Measurements from ENCODE around the gene RTN4RL2.
A peak's percentile ranks its signal among the peaks of the same experiment; 100 is the strongest.

Gene RTN4RL2

DNA sequence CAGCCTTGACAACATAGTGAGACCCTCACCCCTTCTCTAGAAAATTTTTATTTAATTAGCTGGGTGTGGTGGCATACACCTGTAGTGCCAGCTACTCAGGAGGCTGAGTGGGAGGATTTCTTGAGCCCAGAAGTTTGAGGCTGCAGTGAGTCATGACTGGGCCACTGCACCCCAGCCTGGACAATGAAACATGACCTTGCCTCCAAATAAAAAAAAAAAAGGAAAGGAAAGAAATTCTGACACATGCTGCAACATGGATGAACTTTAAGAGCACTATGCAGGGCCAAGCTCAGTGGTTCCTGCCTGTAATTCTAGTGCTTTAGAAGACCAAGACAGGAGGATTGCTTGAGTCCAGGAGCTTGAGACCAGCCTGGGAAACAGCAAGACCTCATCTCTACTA lies 42.2 kb upstream of the RTN4RL2 start:
- Histone ChIP-seq H3K4ac (ENCODE audit: low read depth, low read length) (no peak overlapping the region), H4K8ac (ENCODE audit: low read depth, low read length) (no peak overlapping the region), H3K79me1 (ENCODE audit: low read length) (no peaks in the 10 kb centered on the region), H3K18ac (ENCODE audit: low read length) (no peak overlapping the region), H3K36me3 (ENCODE audit: control insufficient read depth, insufficient read depth, low read length) (peaks cover 17% of the 10 kb centered on the region), H3K27me3 (ENCODE audit: insufficient read depth, low read length, poor library complexity) (no peaks in the 10 kb centered on the region), H3K27ac (ENCODE audit: low read depth, low read length) (no peak overlapping the region), H3K23ac (ENCODE audit: low read length) (no peak overlapping the region), H2BK5ac (ENCODE audit: low read length) (no peak overlapping the region), H4K5ac (ENCODE audit: low read length) (no peak overlapping the region), H3K4me2 (ENCODE audit: low read length) (no peak overlapping the region), H2BK15ac (replicated peaks; ENCODE audit: low read depth) (no peak overlapping the region), H3K4me3 (ENCODE audit: low read length) (no peak overlapping the region), H2AK5ac (ENCODE audit: low read length) (no peak overlapping the region), H3K79me2 (ENCODE audit: control insufficient read depth, insufficient read depth, low read length) (no peaks in the 10 kb centered on the region), H3K4me1 (ENCODE audit: control insufficient read depth, low read depth, low read length) (no peaks in the 10 kb centered on the region), H3K56ac (ENCODE audit: low read length) (no peak overlapping the region), H2BK120ac (ENCODE audit: low read depth, low read length) (no peak overlapping the region), H3K9ac (ENCODE audit: low read length) (no peak overlapping the region)
- DNase-seq = no peak

DNA sequence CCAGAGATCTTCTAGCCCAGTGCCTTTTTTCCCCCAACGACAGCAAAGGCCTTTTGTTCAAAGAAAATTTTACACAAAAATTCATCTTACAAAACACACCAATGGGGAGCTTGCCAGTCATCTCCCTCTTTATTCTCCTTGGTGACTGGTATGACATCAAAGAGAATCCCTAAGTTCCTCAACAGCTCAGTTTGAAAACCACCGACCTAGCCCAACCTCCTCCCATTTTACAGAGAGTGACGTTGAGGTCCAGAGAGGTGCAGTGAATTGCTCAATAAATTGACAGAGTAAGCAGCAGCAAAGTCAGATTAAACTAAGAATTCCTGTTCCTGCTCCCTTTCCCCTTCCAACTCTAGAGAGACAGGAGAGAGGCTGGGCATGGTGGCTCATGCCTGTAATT lies 41.2 kb upstream of the RTN4RL2 start:
- Histone ChIP-seq H3K56ac (ENCODE audit: low read length) (no peak overlapping the region), H3K79me2 (ENCODE audit: control insufficient read depth, insufficient read depth, low read length) (no peaks in the 10 kb centered on the region), H3K4me3 (ENCODE audit: low read length) (no peak overlapping the region), H2BK15ac (replicated peaks; ENCODE audit: low read depth) (no peak overlapping the region), H3K4ac (ENCODE audit: low read depth, low read length) (no peak overlapping the region), H3K4me2 (ENCODE audit: low read length) (no peak overlapping the region), H4K5ac (ENCODE audit: low read length) (no peak overlapping the region), H3K18ac (ENCODE audit: low read length) (no peak overlapping the region), H2AK5ac (ENCODE audit: low read length) (no peak overlapping the region), H3K36me3 (ENCODE audit: control insufficient read depth, insufficient read depth, low read length) (peaks cover 17% of the 10 kb centered on the region), H2BK5ac (ENCODE audit: low read length) (no peak overlapping the region), H3K79me1 (ENCODE audit: low read length) (no peaks in the 10 kb centered on the region), H4K8ac (ENCODE audit: low read depth, low read length) (no peak overlapping the region), H2BK120ac (ENCODE audit: low read depth, low read length) (no peak overlapping the region), H3K23ac (ENCODE audit: low read length) (no peak overlapping the region), H3K9ac (ENCODE audit: low read length) (no peak overlapping the region), H3K4me1 (ENCODE audit: control insufficient read depth, low read depth, low read length) (no peaks in the 10 kb centered on the region), H3K27me3 (ENCODE audit: insufficient read depth, low read length, poor library complexity) (no peaks in the 10 kb centered on the region), H3K27ac (ENCODE audit: low read depth, low read length) (no peak overlapping the region)
- DNase-seq = no peak
- no CpG with 5 or more reads among the region's 3 CpGs for WGBS (ENCODE audit: extremely low coverage, insufficient coverage, low lambda C conversion rate)

DNA sequence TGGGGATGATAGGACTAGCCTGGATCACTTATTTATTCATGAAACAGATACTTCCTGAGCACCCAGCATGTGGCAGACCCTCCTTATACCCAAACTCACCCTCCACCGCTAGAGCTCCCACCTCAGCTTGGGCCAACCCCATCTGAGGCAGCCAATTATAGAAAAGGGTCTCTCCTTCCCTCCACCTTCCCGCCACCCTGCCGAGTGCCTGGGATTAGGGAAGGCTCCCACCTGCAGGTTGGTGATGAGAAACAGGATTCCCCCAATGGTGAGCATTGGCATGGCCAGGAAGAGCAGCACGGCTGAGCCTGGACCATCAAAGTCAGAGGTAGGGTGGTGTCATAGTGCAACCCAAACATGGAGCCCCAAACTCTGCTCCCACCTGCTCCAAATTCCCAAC lies 39.3 kb upstream of the RTN4RL2 start:
- no peaks in the 10 kb centered on the region for H3K79me2 ChIP-seq (ENCODE audit: control insufficient read depth, insufficient read depth, low read length)
- WGBS (ENCODE audit: extremely low coverage, insufficient coverage, low lambda C conversion rate) = no CpG with 5 or more reads among the region's 4 CpGs
- H2BK120ac ChIP-seq (ENCODE audit: low read depth, low read length) = no peak overlapping the region
- H3K23ac ChIP-seq (ENCODE audit: low read length) = no peak overlapping the region
- H3K56ac ChIP-seq (ENCODE audit: low read length) = no peak overlapping the region
- no peak overlapping the region for H2BK5ac ChIP-seq (ENCODE audit: low read length)
- H3K9ac ChIP-seq (ENCODE audit: low read length) = no peak overlapping the region
- no peaks in the 10 kb centered on the region for H3K79me1 ChIP-seq (ENCODE audit: low read length)
- H3K18ac ChIP-seq (ENCODE audit: low read length) = no peak overlapping the region
- no peak overlapping the region for H3K4me3 ChIP-seq (ENCODE audit: low read length)
- H3K27ac ChIP-seq (ENCODE audit: low read depth, low read length) = no peak overlapping the region
- H3K4me2 ChIP-seq (ENCODE audit: low read length) = no peak overlapping the region
- no peak for DNase-seq
- no peak overlapping the region for H4K5ac ChIP-seq (ENCODE audit: low read length)
- H2BK15ac ChIP-seq (replicated peaks; ENCODE audit: low read depth) = no peak overlapping the region
- no peaks in the 10 kb centered on the region for H3K27me3 ChIP-seq (ENCODE audit: insufficient read depth, low read length, poor library complexity)
- H3K4ac ChIP-seq (ENCODE audit: low read depth, low read length) = no peak overlapping the region
- peaks cover 11% of the 10 kb centered on the region for H3K36me3 ChIP-seq (ENCODE audit: control insufficient read depth, insufficient read depth, low read length)
- H2AK5ac ChIP-seq (ENCODE audit: low read length) = no peak overlapping the region
- peaks cover 5% of the 10 kb centered on the region for H3K4me1 ChIP-seq (ENCODE audit: control insufficient read depth, low read depth, low read length)
- H4K8ac ChIP-seq (ENCODE audit: low read depth, low read length) = no peak overlapping the region

DNA sequence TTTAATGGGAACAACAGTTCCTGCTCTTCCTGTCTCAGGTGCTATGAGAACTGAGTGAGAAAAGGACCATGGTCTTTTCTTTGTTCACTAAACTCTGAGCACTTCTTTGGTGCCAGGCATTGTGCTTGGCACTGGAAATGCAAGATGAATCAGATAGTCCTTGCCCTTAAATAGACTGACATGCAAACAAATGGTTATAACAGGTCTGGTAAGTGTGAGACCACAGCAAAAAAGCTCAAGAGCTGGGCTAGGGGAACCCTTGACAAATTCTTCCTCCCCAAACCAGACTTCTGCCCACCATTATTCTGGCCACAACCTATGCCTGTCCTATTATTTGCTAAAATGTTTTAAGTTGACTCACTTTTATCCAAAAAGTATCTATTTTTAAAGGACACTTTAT lies 38.5 kb upstream of the RTN4RL2 start:
- Histone ChIP-seq H3K9ac (ENCODE audit: low read length) (no peak overlapping the region), H3K4me1 (ENCODE audit: control insufficient read depth, low read depth, low read length) (peaks cover 5% of the 10 kb centered on the region), H2BK120ac (ENCODE audit: low read depth, low read length) (no peak overlapping the region), H3K36me3 (ENCODE audit: control insufficient read depth, insufficient read depth, low read length) (peaks cover 11% of the 10 kb centered on the region), H3K23ac (ENCODE audit: low read length) (no peak overlapping the region), H3K56ac (ENCODE audit: low read length) (no peak overlapping the region), H3K4me3 (ENCODE audit: low read length) (no peak overlapping the region), H3K4ac (ENCODE audit: low read depth, low read length) (no peak overlapping the region), H2BK15ac (replicated peaks; ENCODE audit: low read depth) (no peak overlapping the region), H3K27me3 (ENCODE audit: insufficient read depth, low read length, poor library complexity) (no peaks in the 10 kb centered on the region), H3K18ac (ENCODE audit: low read length) (no peak overlapping the region), H3K79me1 (ENCODE audit: low read length) (no peaks in the 10 kb centered on the region), H4K5ac (ENCODE audit: low read length) (no peak overlapping the region), H2AK5ac (ENCODE audit: low read length) (no peak overlapping the region), H3K79me2 (ENCODE audit: control insufficient read depth, insufficient read depth, low read length) (no peaks in the 10 kb centered on the region), H4K8ac (ENCODE audit: low read depth, low read length) (no peak overlapping the region), H3K4me2 (ENCODE audit: low read length) (no peak overlapping the region), H3K27ac (ENCODE audit: low read depth, low read length) (no peak overlapping the region), H2BK5ac (ENCODE audit: low read length) (no peak overlapping the region)
- DNase-seq = no peak

DNA sequence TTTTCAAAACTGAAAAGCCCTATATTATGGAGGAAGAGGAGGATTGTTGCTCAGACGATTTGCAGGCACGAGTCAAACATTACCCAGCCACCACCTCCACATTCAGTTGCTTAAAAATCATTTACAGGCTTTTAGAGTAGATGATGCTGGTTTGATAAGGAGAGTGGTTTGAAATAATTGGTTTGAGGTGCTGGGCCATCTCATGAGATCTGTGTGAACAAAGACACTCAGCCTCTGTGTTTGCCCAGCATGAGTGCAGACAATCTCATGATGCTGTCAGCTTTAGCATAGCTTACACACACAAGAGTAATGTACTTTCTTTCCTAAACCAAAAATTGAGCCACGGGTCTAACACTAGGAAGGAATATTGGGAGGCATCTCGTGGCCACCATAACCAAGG lies 37.7 kb upstream of the RTN4RL2 start:
- H3K4me3 ChIP-seq (ENCODE audit: low read length) = no peak overlapping the region
- no peak overlapping the region for H4K8ac ChIP-seq (ENCODE audit: low read depth, low read length)
- H3K9ac ChIP-seq (ENCODE audit: low read length) = no peak overlapping the region
- H4K5ac ChIP-seq (ENCODE audit: low read length) = no peak overlapping the region
- DNase-seq = no peak
- H3K18ac ChIP-seq (ENCODE audit: low read length) = no peak overlapping the region
- no peak overlapping the region for H3K4ac ChIP-seq (ENCODE audit: low read depth, low read length)
- no peaks in the 10 kb centered on the region for H3K27me3 ChIP-seq (ENCODE audit: insufficient read depth, low read length, poor library complexity)
- H3K4me2 ChIP-seq (ENCODE audit: low read length) = no peak overlapping the region
- WGBS (ENCODE audit: extremely low coverage, insufficient coverage, low lambda C conversion rate) = no CpG with 5 or more reads among the region's 4 CpGs
- H3K4me1 ChIP-seq (ENCODE audit: control insufficient read depth, low read depth, low read length) = peaks cover 9% of the 10 kb centered on the region
- H2BK120ac ChIP-seq (ENCODE audit: low read depth, low read length) = no peak overlapping the region
- H3K56ac ChIP-seq (ENCODE audit: low read length) = no peak overlapping the region
- peaks cover 4% of the 10 kb centered on the region for H3K36me3 ChIP-seq (ENCODE audit: control insufficient read depth, insufficient read depth, low read length)
- H3K79me2 ChIP-seq (ENCODE audit: control insufficient read depth, insufficient read depth, low read length) = no peaks in the 10 kb centered on the region
- no peak overlapping the region for H3K27ac ChIP-seq (ENCODE audit: low read depth, low read length)
- no peak overlapping the region for H2AK5ac ChIP-seq (ENCODE audit: low read length)
- H3K23ac ChIP-seq (ENCODE audit: low read length) = no peak overlapping the region
- no peaks in the 10 kb centered on the region for H3K79me1 ChIP-seq (ENCODE audit: low read length)
- H2BK5ac ChIP-seq (ENCODE audit: low read length) = no peak overlapping the region
- H2BK15ac ChIP-seq (replicated peaks; ENCODE audit: low read depth) = no peak overlapping the region

DNA sequence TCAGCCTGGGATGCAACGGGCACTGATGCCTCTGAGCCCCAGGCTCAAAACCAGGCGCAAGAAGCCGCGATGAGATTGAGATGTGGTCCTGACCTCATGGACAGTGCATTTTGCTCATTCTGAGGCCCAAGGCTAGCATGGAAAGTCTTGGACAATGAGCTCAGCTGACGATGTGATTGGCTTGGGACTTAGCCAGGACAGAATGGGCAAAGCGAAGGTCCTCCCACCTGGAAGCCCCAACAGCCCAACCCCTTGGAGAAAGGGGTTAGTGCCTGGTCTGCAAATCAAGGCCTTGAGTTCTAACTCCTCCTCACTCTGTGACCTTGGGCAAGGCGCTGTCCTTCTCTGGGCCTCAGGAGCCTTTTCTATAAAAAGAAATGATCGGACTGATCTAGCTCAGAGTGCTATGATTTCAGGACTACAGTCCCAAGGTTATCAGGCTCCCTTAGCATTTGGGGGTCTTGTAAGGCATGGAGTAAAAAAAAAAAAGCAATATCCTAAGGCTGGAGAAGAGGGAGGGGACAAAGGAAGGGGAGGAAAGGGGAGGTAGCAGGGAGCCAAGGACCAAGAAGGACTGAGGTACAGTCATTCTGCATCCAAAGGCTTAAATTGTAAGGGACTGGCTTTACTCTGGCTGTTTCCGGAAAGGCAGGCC lies 36.1 kb upstream of the RTN4RL2 start:
- Histone ChIP-seq H3K9ac (ENCODE audit: low read length) (no peak overlapping the region), H3K23ac (ENCODE audit: low read length) (no peak overlapping the region), H3K56ac (ENCODE audit: low read length) (peak overlapping the region; percentile 30), H2BK5ac (ENCODE audit: low read length) (no peak overlapping the region), H3K4me3 (ENCODE audit: low read length) (no peak overlapping the region), H2BK15ac (replicated peaks; ENCODE audit: low read depth) (no peak overlapping the region), H3K79me2 (ENCODE audit: control insufficient read depth, insufficient read depth, low read length) (no peaks in the 10 kb centered on the region), H3K4ac (ENCODE audit: low read depth, low read length) (no peak overlapping the region), H3K27ac (ENCODE audit: low read depth, low read length) (no peak overlapping the region), H3K4me2 (ENCODE audit: low read length) (no peak overlapping the region), H4K5ac (ENCODE audit: low read length) (no peak overlapping the region), H4K8ac (ENCODE audit: low read depth, low read length) (no peak overlapping the region), H2BK120ac (ENCODE audit: low read depth, low read length) (no peak overlapping the region), H3K27me3 (ENCODE audit: insufficient read depth, low read length, poor library complexity) (no peaks in the 10 kb centered on the region), H2AK5ac (ENCODE audit: low read length) (no peak overlapping the region), H3K18ac (ENCODE audit: low read length) (no peak overlapping the region), H3K4me1 (ENCODE audit: control insufficient read depth, low read depth, low read length) (peaks cover 9% of the 10 kb centered on the region), H3K79me1 (ENCODE audit: low read length) (no peaks in the 10 kb centered on the region), H3K36me3 (ENCODE audit: control insufficient read depth, insufficient read depth, low read length) (peaks cover 4% of the 10 kb centered on the region)
- no CpG with 5 or more reads among the region's 9 CpGs for WGBS (ENCODE audit: extremely low coverage, insufficient coverage, low lambda C conversion rate)
- DNase-seq = no peak
